ENCODE results near the gene TRMT112. TPM values are rescaled to one million over a fixed set of nuclear protein-coding genes. Genes with fewer than 3 reads are reported as not detected.

The TRMT112 gene
- total and polyA plus RNA-seq, 10 of the 15 experiments (the other 5 are each of a cell fraction or from before 2014, with no cell fraction given) = 212 to 455 (median 308) TPM

DNA sequence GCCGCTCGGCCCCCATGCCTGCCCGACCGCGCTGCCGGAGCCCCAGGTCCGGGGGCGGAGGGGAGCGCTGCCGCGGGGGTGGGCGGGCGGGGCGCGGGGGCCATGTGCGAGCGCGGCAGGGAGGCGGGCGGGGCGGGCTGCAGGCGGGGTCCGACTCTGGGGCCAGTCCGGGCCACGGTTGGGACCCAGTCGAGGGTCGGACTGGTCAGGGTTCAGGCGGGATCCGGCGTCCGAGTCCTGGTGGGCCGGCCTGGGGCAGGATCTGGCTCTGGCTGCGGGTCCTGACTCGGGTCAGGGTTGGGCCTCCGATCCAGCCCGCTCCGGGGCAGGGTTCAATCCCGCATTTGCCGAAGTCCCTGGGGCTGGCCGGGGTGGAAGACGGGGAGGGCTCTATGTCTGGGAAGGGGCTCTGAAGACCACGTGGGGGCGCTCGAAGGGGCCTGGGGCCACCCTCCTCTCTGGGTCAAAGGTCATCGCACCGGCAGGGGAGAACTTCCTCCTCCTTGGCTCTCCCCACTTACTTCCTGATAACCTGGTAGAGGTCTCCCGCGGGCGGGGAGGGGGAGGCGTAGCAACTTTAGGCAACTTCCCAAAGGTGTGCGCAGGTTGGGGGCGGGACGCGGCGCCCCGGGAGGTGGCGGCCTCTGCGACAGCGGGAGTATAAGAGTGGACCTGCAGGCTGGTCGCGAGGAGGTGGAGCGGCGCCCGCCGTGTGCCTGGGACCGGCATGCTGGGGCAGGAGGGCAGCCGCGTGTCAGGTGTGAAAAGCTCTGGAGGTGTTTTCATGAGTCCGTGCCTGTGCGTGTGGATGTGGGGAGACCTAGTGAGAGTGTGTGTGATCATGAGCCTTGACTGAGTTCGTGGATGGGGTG is 11.4 kb downstream of the TRMT112 start (continued):
- TF ChIP-seq NFYB (IDR thresholded peaks at IDR 0.05; ENCODE audit: insufficient read depth, low read depth, low read length) = no peak
- no peak for TF ChIP-seq NFXL1 (IDR thresholded peaks at IDR 0.05; ENCODE audit: borderline replicate concordance)
- TF ChIP-seq SMAD1 (IDR thresholded peaks at IDR 0.05; ENCODE audit: low read depth, partially characterized antibody) = no peak
- no peak for TF ChIP-seq BRCA1 (IDR thresholded peaks at IDR 0.05; ENCODE audit: low read depth, low read length)
- TF ChIP-seq SIN3A (IDR thresholded peaks at IDR 0.05; ENCODE audit: low read depth, low read length) = no peak
- TF ChIP-seq CHD1 (IDR thresholded peaks at IDR 0.05; ENCODE audit: low read depth, low read length) = no peak
- TF ChIP-seq, protein P1, sequence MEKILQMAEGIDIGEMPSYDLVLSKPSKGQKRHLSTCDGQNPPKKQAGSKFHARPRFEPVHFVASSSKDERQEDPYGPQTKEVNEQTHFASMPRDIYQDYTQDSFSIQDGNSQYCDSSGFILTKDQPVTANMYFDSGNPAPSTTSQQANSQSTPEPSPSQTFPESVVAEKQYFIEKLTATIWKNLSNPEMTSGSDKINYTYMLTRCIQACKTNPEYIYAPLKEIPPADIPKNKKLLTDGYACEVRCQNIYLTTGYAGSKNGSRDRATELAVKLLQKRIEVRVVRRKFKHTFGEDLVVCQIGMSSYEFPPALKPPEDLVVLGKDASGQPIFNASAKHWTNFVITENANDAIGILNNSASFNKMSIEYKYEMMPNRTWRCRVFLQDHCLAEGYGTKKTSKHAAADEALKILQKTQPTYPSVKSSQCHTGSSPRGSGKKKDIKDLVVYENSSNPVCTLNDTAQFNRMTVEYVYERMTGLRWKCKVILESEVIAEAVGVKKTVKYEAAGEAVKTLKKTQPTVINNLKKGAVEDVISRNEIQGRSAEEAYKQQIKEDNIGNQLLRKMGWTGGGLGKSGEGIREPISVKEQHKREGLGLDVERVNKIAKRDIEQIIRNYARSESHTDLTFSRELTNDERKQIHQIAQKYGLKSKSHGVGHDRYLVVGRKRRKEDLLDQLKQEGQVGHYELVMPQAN (conservative IDR thresholded peaks at IDR 0.05) = peak; percentile 59; the same call in 1 of the 2 replicates
- no peak for TF ChIP-seq ZNF24 (IDR thresholded peaks at IDR 0.05)
- peak in 1 of 2 experiments; percentile 61; a peak in 1 of 3 replicates for TF ChIP-seq EGR1 (IDR thresholded peaks at IDR 0.05; ENCODE audit: borderline replicate concordance in 1 of 2, low read depth in 2 of 2, low read length in 2 of 2)
- no peak for TF ChIP-seq RUNX3 (IDR thresholded peaks at IDR 0.05; ENCODE audit: low read length)
- no peak for TF ChIP-seq JUND (IDR thresholded peaks at IDR 0.05; ENCODE audit: low read depth, low read length)
- TF ChIP-seq SMARCA5 (IDR thresholded peaks at IDR 0.05) = no peak
- no peak for TF ChIP-seq RAD51 (IDR thresholded peaks at IDR 0.05)
- TF ChIP-seq, protein P2, sequence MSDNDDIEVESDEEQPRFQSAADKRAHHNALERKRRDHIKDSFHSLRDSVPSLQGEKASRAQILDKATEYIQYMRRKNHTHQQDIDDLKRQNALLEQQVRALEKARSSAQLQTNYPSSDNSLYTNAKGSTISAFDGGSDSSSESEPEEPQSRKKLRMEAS (IDR thresholded peaks at IDR 0.05; ENCODE audit: low read depth, low read length) = no peak
- TF ChIP-seq, protein P3, sequence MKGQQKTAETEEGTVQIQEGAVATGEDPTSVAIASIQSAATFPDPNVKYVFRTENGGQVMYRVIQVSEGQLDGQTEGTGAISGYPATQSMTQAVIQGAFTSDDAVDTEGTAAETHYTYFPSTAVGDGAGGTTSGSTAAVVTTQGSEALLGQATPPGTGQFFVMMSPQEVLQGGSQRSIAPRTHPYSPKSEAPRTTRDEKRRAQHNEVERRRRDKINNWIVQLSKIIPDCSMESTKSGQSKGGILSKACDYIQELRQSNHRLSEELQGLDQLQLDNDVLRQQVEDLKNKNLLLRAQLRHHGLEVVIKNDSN (IDR thresholded peaks at IDR 0.05; ENCODE audit: borderline replicate concordance, extremely low read length, insufficient read depth, low read depth, low read length) = peak; percentile 20
- TF ChIP-seq CBX3 (IDR thresholded peaks at IDR 0.05; ENCODE audit: borderline replicate concordance, low read depth) = no peak
- TF ChIP-seq, protein P4, sequence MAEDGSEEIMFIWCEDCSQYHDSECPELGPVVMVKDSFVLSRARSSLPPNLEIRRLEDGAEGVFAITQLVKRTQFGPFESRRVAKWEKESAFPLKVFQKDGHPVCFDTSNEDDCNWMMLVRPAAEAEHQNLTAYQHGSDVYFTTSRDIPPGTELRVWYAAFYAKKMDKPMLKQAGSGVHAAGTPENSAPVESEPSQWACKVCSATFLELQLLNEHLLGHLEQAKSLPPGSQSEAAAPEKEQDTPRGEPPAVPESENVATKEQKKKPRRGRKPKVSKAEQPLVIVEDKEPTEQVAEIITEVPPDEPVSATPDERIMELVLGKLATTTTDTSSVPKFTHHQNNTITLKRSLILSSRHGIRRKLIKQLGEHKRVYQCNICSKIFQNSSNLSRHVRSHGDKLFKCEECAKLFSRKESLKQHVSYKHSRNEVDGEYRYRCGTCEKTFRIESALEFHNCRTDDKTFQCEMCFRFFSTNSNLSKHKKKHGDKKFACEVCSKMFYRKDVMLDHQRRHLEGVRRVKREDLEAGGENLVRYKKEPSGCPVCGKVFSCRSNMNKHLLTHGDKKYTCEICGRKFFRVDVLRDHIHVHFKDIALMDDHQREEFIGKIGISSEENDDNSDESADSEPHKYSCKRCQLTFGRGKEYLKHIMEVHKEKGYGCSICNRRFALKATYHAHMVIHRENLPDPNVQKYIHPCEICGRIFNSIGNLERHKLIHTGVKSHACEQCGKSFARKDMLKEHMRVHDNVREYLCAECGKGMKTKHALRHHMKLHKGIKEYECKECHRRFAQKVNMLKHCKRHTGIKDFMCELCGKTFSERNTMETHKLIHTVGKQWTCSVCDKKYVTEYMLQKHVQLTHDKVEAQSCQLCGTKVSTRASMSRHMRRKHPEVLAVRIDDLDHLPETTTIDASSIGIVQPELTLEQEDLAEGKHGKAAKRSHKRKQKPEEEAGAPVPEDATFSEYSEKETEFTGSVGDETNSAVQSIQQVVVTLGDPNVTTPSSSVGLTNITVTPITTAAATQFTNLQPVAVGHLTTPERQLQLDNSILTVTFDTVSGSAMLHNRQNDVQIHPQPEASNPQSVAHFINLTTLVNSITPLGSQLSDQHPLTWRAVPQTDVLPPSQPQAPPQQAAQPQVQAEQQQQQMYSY (CRISPR knock-in tag; IDR thresholded peaks at IDR 0.05) = no peak
- TF ChIP-seq ZSCAN29 (IDR thresholded peaks at IDR 0.05) = no peak
- TF ChIP-seq, protein P5, sequence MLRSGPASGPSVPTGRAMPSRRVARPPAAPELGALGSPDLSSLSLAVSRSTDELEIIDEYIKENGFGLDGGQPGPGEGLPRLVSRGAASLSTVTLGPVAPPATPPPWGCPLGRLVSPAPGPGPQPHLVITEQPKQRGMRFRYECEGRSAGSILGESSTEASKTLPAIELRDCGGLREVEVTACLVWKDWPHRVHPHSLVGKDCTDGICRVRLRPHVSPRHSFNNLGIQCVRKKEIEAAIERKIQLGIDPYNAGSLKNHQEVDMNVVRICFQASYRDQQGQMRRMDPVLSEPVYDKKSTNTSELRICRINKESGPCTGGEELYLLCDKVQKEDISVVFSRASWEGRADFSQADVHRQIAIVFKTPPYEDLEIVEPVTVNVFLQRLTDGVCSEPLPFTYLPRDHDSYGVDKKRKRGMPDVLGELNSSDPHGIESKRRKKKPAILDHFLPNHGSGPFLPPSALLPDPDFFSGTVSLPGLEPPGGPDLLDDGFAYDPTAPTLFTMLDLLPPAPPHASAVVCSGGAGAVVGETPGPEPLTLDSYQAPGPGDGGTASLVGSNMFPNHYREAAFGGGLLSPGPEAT (IDR thresholded peaks at IDR 0.05; ENCODE audit: low read depth) = 0 out of 2 replicates have a peak, but pooled peaks have one; percentile 25
- TF ChIP-seq HCFC1 (IDR thresholded peaks at IDR 0.05; ENCODE audit: low read length) = peak; percentile 27; the same call in 1 of the 2 replicates
- 0 out of 2 replicates have a peak, but pooled peaks have one; percentile 13 for TF ChIP-seq TAF1 (IDR thresholded peaks at IDR 0.05; ENCODE audit: borderline replicate concordance, low read depth, low read length)

Measured in GM12878 (cell line).